C4-2B (cell line): ENCODE results near the gene EPB41L3.

ENCODE experiments used
- ZFX ChIP-seq: fragments of 450-650 bp; IDR thresholded peaks from 2 replicates; pipeline ENCODE4 v1.6.1; 2017
- TF ChIP-seq, protein P1 (sequence below): fragments of 450-650 bp; conservative IDR thresholded peaks from 2 replicates; pipeline ENCODE4 v1.5.1; 2017; ENCODE audit warnings: mild to moderate bottlenecking

DNA sequence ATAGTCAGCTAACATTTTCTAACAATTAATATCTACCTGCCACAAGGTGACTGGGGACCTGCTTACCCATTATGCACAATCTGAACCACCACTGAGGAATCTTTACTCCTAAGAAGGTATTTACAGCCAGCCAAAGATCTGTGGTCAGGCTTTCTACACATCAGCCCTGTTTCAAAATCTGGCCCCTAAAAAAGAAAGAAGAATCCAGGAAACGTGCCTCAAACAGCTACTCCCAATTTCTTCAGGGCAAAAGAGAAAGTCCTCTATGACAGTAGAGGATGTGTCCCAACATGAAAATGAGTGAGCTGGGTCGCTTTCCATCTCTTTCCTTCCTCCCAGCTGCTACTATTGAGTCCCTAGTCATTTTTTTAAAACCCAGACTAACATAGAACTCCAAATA, 79.5 kb downstream of the EPB41L3 start:
- TF ChIP-seq, protein P1, sequence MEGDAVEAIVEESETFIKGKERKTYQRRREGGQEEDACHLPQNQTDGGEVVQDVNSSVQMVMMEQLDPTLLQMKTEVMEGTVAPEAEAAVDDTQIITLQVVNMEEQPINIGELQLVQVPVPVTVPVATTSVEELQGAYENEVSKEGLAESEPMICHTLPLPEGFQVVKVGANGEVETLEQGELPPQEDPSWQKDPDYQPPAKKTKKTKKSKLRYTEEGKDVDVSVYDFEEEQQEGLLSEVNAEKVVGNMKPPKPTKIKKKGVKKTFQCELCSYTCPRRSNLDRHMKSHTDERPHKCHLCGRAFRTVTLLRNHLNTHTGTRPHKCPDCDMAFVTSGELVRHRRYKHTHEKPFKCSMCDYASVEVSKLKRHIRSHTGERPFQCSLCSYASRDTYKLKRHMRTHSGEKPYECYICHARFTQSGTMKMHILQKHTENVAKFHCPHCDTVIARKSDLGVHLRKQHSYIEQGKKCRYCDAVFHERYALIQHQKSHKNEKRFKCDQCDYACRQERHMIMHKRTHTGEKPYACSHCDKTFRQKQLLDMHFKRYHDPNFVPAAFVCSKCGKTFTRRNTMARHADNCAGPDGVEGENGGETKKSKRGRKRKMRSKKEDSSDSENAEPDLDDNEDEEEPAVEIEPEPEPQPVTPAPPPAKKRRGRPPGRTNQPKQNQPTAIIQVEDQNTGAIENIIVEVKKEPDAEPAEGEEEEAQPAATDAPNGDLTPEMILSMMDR = no peak
- no peak for TF ChIP-seq ZFX
